GM21360 (cell line): Measurements from ENCODE around the gene ISYNA1.

ENCODE experiments used
- ATAC-seq: cut with Tn5 transposase; IDR thresholded peaks from one replicate; pipeline ENCODE4 v1.9.1; 2021; ENCODE audit warnings: mild to moderate bottlenecking, moderate library complexity; ENCODE audit not compliant: unreplicated experiment

ISYNA1 gene

DNA sequence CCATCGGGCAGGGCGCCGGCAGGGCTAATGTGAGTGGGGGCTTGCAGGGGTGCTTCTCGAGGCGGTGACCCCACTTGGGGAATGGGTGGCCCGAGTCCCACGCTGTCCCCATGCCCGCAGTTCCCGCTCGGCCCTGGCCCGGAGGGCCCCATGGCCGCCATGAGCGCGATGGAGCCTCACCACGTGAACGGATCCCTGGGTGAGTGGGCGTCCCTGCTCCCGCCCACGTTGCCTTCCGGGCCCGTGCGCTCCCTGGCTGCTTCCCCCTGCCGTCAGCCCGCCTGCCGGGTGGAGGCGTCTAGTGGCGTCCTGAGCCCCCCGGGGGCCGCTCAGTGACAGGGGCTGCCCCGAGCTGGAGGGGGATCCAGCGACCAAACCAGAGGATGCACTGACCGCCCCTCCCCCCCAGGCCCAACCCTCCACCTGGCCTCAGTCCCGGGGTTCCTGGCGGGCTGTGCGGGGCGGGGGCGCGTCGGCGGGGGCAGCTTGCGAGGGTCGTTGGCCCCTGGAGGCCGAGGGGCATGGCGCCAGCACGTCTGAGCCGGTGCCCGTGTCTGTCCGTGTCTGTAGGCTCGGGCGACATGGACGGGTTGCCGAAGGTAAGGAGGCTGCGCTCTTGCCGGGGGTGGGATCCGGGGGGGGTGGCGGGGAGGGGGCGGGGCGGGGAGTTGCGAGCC lies 4.8 kb downstream of the ISYNA1 start:
- ATAC-seq = no peak

DNA sequence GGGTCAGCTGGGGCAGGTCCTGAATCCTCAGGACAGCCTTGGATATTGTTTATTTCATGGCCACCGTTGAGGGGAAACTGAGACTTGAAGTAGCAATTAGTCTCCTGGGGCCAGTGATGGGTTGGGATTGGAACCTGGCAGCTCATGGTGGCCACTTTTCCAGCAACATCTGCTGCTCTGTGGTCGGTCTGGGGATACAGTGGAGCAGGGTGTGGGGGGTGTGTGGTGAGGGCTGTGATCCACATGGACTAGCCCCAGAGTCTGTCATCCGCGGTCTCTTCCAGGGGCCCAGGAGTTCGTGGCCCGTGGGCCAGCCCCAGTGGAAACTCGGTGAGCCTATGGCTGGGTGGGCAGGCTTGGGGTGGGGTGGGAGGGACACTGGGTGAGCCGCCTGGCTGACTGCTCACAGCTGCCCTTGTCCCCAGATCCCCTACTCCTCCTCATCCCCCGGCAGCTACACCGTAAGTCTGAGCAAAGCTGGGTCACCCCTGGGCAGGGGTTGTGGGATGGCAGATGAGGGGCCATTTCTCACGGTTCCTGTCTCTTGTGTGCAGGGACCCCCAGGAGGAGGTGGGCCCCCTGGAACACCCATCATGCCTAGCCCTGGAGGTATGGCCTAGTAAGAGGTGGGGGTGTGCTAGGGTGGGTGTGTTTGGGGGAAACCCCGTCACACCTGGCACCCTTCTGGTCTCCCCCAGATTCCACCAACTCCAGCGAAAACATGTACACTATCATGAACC lies 5.5 kb downstream of the ISYNA1 start:
- no peak for ATAC-seq

DNA sequence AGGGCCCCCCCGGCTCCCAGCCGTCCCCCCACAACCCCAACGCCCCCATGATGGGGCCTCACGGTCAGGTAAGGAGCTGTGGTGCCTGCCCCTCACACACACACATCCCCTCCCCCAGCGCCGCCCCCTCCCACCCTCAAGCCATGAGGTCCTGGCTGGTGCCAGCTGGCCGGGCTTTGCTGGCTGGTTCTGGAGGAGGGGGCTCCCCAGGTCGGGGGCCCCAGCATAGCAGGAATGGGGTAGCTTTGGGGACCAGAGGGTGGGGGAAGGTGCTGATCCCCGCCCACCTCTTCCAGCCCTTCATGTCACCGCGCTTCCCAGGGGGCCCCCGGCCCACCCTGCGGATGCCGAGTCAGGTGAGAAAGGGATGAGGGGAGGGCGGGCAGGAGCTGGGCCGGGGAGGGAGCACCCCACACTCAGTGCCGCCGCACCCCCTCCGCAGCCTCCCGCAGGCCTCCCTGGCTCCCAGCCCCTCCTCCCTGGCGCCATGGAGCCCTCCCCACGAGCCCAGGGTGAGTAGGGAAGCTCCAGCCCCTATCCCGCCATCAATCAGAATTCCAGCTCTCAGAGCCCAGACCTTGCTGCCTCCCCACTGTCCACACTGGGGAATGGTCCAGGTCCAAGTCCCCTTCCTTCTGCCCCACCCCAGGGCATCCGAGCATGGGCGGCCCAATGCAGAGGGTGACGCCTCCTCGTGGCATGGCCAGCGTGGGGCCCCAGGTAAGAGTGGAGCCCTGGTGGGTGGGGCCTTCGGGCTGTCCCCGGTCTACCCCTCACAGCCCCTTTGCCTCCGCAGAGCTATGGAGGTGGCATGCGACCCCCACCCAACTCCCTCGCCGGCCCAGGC lies 6.4 kb downstream of the ISYNA1 start:
- ATAC-seq = no peak

DNA sequence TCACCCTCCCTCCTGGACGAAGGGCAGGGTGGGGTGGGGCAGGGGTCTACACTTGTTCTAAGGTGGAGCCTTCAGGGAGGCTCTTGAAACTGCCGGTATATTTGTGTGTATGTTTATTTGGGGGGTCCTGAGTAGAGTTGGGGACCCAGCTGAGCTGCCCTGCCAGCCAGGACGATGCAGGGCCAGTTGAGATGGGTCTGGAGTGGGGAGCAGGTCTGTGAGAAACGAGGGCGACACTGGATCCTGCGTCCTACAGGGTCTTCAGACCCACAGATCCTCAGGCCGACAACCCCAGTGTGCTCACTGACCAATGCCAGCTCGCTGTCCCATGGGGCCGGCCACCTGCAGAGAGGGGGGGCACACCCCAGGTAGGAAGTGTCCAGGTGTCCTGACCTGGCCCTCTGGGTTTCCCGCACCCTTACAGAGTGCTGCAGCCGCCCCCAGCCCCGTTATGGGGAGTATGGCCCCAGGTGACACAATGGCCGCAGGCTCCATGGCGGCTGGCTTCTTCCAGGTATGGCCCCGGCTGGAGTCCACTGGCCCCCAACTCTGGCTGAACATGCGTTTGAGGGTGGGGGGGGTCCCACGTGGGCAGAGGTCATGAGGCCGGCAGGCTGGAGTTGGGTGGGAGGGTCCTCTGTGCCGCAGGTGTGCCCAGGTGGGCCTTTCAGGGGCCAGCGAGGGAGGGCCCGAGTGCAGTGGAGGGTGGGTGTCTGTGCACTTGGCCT lies 7.4 kb downstream of the ISYNA1 start:
- no peak for ATAC-seq

DNA sequence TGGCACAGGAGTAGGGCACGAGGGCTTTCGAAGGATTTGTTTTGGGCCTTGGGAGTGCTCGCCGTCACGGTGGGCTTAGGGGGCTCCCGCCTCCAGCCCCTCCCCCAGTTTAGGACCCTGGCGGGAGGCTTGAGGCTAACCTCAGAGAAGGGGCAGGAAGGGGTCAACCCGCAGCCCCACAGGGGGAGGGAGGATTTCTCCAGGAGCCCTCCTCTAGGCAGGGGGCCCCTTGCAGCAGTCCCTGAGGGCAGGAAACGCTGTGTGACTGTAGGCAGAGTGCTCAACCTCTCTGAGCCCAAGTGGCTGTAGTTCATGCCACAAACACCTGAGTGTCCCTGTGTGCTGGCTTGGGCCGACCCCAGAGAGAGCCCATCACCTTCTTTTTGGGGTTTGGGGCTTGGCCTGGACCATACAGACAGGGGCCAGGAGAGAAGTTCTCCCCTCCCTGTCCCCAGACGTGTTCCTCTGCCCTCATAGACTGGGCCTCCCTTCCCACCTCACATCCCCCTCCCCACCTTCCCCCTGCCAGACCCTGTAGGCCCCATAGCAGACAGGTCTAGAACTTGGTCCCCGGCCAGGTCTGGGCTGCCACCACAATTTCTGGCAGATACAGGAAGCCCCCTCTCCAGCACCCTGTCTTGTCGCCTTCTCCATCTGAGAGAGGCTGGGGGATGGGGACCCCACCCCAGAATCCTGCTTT lies 8.1 kb downstream of the ISYNA1 start:
- no peak for ATAC-seq

DNA sequence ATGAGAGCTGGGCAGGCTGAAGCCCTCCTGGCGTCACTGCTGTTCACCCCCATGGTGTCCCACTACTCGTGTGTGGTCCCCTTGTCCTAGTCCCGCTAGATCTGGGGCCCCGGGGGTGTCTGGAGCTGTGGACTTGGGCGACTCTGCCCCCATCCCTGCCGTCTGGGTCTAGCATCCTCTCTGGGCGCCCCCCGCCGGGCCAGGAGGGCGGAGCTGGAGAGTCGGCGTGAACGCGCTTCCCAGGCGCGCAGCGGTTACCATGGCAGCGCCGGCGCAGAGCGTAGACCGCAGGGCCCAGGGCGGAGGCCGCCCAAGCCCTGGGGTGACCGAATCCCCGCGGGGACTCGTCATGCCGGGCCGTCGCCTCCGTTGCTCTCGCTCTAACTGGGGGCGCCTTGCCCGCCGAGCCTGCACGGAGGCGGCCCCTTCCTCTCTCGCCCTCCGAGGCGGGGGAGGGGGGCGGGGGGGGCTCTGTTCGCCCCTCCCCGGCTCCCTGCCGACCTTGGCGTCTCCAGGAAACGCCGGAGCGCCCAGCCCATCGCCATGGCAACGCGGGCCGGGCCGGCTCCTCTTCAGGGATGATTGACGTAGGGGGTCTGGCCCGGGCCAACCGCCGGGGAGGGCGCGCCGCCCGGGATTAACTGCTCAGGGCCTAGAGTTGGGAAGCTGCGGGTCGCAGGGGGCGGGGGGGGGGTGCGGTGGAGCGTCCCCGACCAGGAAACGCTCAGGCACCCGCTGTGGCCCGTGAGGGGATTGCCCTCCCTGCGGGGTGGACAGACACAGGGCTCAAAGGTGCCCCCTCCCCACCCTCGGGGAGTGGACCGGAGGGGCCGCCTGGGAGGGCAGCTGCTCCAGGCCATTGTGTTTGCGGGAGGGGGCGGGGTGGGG lies 8.9 kb downstream of the ISYNA1 start:
- ATAC-seq = peak; percentile 54

DNA sequence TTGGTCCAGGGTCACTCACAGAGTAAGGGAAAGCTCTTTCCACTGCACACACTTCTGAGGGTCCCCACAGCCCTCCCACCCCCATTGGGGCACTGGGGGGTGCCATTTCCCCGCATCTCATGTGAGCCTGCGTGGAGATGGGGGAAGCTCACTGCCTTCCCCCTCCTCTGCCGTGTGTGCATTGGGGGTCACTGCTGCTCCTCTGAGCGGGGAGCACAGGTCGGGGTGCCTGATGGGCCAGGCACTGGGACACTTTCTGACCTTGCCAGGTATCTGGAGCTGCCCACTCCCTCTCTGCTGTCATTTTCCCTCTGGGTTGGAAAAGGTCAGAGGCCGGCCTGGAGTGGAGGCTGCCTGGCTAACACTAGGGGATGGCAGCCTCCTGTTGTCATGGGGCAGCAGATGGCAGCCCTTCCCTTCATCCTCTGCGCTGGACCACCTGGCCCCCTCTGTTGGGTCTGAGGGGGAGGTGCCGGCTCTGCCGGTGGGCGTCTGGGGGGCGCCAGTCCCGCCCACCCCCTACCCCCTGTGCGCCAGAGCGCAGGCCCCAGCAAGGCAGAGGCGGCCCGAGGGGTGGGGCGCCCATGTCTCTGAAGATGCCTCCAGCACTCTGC lies 9.7 kb downstream of the ISYNA1 start:
- no peak for ATAC-seq

DNA sequence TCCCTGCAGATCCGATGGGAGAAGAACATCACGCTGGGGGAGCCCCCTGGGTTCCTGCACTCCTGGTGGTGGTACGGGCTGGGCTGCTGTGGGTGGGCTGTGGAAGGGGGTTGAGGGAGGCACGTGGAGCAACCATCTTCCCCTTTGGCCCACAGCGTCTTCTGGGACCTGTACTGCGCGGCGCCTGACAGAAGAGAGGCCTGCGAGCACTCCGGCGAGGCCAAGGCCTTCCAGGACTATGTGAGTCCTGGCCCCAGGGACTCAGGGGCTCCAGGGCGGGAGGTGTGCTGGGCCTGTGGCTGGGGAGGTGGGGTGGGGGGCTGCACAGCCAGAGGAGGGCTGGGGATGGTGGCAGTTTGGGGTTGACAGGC lies 10.2 kb downstream of the ISYNA1 start:
- ATAC-seq = no peak

DNA sequence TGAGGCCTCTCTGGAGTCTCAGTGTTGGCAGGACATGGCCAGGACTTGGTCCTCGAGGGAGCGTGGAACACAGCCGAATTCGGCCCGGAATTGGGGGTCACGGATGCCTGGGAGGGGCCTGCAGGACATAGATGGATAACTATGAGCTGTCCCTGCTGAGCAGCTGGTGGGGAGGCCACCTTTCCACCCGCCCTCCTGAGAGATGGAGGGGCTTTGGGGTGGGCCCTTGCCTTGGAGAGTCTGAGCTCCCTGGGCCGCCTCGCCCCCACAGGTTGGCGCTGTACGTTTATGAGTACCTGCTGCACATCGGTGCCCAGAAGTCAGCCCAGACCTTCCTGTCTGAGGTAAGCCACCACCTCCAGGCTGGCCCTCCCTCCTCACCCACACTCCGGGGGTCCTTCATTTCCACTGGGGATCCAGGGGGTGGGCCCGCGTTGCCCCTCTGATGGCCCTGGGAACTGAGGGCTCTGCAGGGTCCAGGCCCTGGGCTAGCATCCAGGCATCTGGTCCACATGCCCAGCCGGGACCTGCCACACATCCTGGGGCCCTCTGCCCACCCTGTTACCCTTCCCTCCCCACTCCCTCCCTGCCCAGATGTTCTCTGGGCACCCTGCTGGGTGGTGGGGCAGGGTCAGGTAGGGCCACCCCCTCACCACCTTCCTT lies 10.7 kb downstream of the ISYNA1 start:
- no peak for ATAC-seq

DNA sequence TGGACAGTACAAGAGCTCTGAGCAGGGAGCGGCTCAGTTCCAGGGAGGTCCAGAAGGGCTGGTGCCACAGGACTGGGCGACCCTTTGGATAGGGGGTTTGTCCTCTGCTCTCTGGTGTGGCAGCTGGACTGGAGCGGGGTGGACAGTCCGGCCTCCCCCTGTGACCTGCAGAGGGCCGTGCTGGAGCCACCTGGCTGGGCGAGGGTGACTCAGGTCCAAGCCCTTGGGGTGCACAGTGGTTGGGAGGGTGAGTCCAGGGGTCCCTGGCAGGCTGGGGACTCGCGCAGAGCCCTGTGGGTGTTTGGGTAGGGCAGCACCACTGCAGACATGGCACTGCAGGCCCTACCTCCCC lies 11.5 kb downstream of the ISYNA1 start:
- ATAC-seq = no peak

DNA sequence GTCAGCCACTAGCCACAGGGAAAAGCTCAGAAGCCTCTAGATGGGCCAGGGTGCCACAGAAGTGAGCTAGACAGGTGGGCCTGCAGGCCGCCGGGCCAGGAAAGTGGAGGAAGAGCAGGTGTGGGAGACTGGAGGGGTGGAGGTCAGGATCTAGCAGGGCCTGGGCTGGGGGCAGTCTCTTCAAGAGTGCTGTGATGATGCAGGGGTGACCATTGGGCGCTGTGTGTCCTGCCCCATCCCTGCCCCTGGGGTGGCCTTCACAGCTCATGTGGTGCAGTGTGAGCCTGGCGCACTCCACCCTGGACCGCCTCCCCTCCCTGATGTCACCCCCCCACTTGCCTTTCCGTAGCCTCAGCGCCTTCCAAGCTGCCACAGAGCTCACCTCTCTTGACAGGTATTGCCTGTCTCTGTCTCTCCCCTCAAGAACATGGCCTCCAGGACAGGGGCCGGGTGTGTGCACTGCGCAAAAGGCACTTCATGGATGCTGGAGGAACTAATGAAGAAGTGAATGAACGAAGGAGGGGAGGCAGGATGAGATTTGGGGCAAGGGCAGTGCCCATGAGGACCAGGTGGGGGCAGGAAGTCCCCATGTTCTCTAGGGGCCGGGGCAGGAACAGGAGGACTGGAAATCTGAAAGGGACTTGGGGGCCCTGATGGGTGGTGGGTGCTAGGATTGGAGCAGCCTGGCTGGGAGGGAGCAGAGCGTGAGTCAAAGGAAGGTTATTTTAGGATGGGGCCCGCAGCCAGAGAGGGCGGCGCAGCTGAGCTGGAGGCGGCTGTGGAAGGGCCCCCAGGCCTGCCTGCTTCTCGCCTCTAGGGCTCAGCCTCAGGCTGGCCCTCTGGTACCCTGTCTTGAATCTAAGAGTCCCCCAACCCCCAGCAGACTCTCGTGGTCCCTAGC lies 12.2 kb downstream of the ISYNA1 start:
- no peak for ATAC-seq

DNA sequence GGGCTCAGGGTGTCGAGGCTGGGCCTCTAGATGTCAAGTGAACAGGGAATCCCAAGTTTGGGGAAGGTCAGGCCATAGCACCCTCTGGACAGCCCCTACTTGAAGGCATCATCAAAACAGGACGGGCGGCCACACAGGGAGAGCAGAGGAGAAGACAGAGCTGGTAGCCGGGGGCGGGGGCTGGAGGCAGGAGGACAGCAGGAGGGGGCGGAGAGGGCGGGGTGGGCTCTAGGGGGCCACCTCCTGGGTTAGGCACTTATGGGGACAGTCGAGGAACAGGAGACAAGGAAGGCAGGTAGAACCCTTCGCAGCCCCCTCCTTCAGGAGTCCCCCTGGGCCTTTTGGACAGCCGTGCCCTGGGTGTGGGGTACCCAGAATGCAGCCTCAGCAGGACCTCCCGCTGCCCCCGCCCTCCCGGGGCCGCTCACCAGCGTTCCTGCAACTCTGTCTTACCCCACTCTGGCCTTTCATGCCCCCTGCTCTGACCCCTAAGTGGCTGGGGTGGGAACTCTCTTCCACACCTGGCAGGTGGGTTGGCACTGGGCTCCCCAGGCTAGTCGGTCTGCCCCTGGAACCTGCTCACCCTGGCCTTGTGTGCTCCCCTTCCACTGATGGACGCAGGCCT lies 12.9 kb downstream of the ISYNA1 start:
- no peak for ATAC-seq

DNA sequence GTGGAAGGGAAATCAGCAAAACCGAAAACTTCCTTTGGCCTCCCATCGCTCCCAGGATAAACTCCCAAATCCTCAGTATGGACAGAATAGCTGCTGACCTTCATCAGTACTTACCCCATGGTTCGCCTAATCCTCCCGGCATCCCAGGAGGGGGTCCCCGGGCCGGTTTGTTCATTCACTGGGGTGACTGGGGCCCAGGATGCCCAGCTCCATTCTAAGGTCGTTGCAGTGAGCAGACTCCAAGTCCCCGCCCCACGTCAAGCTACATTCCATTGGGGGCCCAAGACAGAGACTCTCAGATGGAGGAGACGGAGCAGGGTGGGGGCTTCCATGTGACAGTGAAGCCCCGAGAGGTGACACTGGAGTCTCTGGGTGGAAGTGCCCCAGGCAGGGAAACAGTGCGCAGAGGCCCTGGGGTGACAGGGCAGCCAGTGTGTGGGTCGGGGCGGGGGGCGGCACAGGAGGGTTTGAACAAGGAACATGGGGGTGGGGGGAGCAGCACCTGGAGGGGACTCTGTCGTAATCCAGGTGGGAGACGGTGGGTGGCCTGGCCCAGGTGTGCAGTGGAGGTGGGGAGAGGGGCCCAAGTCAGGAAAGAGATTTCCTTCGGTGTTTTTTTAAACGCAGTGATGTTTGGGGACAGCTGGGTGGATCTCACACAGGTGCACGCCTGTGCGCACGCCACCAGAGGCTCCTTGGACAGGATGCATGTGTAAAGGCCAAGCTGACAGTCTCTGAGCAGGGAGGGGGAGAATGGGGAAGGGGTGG lies 13.6 kb downstream of the ISYNA1 start:
- ATAC-seq = no peak

DNA sequence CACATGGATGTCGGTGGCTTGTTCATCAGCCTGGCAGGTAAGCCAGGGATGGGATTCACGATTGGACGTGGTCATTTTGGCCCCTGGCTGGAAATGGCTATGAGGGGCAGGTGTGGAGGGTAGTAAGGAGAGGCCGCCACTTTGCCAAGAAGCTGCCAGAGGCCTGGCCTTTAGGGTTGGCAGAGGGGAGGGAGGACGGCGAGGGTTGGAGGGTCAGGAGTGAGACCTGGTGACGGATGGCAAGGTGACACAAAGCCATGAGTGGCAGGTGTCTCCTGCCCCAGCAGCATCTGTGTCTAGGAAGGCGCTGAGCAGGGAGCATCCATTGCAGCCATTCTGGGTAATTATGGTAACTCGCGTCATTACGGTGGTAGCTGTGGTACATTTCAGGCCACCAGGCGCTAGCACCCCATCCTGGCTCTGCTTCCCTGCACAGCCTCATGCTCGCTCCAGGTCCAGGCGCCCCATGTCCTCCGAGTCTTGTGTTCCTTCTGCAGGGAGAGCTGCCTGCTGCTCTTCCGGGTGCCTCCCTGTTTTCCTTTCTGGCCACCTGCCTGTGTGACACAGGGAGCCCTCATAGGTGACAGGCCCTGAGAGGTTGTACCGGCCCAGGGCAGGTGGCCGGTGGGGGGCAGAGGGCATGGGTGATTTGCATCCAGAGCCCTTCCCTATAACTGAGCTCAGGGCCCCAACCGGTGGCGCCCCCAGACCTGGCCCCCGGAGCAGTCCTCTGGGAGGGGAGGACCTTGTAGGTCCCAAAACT lies 14.5 kb downstream of the ISYNA1 start:
- ATAC-seq = no peak

DNA sequence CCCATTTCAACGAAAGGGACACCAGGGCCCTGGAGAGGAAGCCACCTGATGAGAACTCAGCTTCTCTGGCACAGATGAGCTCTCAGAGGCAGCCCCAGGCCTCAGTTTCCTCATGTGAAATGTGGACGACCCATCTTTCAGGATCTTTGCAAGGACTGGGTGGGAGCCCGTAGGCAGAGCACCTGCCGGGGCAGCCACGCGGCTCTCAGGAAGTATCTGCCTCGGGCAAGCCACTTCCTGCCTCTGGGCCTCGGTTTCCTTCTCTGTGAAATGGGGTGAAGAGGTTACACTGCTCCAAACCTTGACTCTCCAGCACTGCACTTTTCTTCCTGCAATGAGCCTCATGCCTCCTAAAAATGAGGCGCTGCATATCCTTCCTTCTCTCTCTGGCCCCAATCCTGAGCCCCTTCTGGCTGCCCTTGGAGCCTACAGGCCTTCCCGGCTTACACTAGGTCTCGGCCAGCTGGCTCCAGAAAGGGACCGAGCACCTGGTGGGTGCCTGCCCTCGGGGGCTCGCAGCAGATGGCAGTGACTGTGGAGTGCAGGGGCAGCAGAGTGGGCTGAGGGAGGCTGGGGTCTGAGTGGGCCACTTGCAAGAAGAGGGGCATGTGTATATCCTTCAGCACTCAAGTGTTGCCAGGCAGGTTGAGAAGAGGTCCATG lies 15.3 kb downstream of the ISYNA1 start:
- no peak for ATAC-seq
